Neuronal stem cell (in vitro differentiated cells): ENCODE data around the gene GSAP.
A peak's percentile ranks its signal among the peaks of the same experiment; 100 is the strongest.

Experiments
- DNase-seq: peaks from one replicate; pipeline ENCODE4 v3.0.0-alpha.2; 2013; ENCODE audit warnings: low spot score
- H2AFZ ChIP-seq: one replicate; pipeline ENCODE4 v1.6.1; 2013; ENCODE audit warnings: mild to moderate bottlenecking, low read length, inconsistent platforms
- H2AK5ac ChIP-seq: 2 replicates; pipeline ENCODE4 v1.6.1; 2013; ENCODE audit warnings: low read depth, mild to moderate bottlenecking, inconsistent platforms, low read length, moderate library complexity, mixed read lengths
- H2BK120ac ChIP-seq: 2 replicates; pipeline ENCODE4 v1.6.1; 2013; ENCODE audit warnings: low read depth, mild to moderate bottlenecking, inconsistent platforms, low read length, moderate library complexity, mixed read lengths
- H2BK12ac ChIP-seq: one replicate; pipeline ENCODE4 v1.6.1; 2013; ENCODE audit warnings: low read length, inconsistent platforms
- H2BK15ac ChIP-seq: 2 replicates; pipeline ENCODE4 v1.6.1; 2013; ENCODE audit warnings: mild to moderate bottlenecking, low read length, inconsistent platforms, mixed read lengths
- H2BK5ac ChIP-seq: one replicate; pipeline ENCODE4 v1.6.1; 2013; ENCODE audit warnings: inconsistent platforms, mild to moderate bottlenecking, low read length, moderate library complexity
- H3K14ac ChIP-seq: one replicate; pipeline ENCODE4 v1.6.1; 2013; ENCODE audit warnings: low read length, inconsistent platforms
- H3K18ac ChIP-seq: 2 replicates; pipeline ENCODE4 v1.6.1; 2013; ENCODE audit warnings: low read length, inconsistent platforms
- H3K23ac ChIP-seq: 2 replicates; pipeline ENCODE4 v1.6.1; 2013; ENCODE audit warnings: low read depth, mild to moderate bottlenecking, mixed read lengths, low read length, inconsistent platforms; ENCODE audit not compliant: poor library complexity
- H3K27ac ChIP-seq: replicated peaks from 3 replicates; pipeline ENCODE4 v1.5.1; 2013; ENCODE audit warnings: low read length, inconsistent platforms
- H3K27me3 ChIP-seq, 3 experiments: 2 replicates each; pipeline ENCODE4 v1.6.1; 2013; ENCODE audit warnings: low read length in 3 of 3, mild to moderate bottlenecking in 2 of 3, inconsistent platforms in 1 of 3, low read depth in 1 of 3, mixed read lengths in 1 of 3, moderate library complexity in 1 of 3; ENCODE audit not compliant: control insufficient read depth in 3 of 3, insufficient read depth in 3 of 3
- H3K36me3 ChIP-seq, 2 donors: replicated peaks in 1 of 2; 2 replicates each; pipeline ENCODE4 v1.6.1; 2013; ENCODE audit warnings: low read length in 2 of 2; ENCODE audit not compliant: control insufficient read depth in 2 of 2, insufficient read depth in 2 of 2
- H3K4ac ChIP-seq: 2 replicates; pipeline ENCODE4 v1.6.1; 2013; ENCODE audit warnings: inconsistent platforms, mild to moderate bottlenecking, low read length, moderate library complexity
- H3K4me1 ChIP-seq, 2 donors: 1 replicate in 1 of 2; 2 replicates in 1 of 2; pipeline ENCODE4 v1.6.1; 2013; ENCODE audit warnings: low read length in 2 of 2, low read depth in 1 of 2; ENCODE audit not compliant: control insufficient read depth in 2 of 2, insufficient read depth in 1 of 2
- H3K4me2 ChIP-seq: one replicate; pipeline ENCODE4 v1.6.1; 2013; ENCODE audit warnings: mild to moderate bottlenecking, low read length, inconsistent platforms; ENCODE audit not compliant: insufficient read depth, poor library complexity, severe bottlenecking
- H3K4me3 ChIP-seq, 2 donors: 2 replicates each; pipeline ENCODE4 v1.5.1; 2013; ENCODE audit warnings: low read length in 2 of 2, mild to moderate bottlenecking in 2 of 2, inconsistent platforms in 1 of 2, moderate library complexity in 1 of 2
- H3K79me1 ChIP-seq: one replicate; pipeline ENCODE4 v1.6.1; 2013; ENCODE audit warnings: low read depth, mild to moderate bottlenecking, inconsistent platforms, low read length, moderate library complexity
- H3K9ac ChIP-seq: one replicate; pipeline ENCODE4 v1.6.1; 2013; ENCODE audit warnings: mild to moderate bottlenecking, low read depth, low read length, inconsistent platforms; ENCODE audit not compliant: poor library complexity
- H3K9me3 ChIP-seq, 2 donors: replicated peaks in 1 of 2; 2 replicates each; pipeline versions ENCODE3 to v1.6.1; 2013; ENCODE audit warnings: low read length in 2 of 2, mild to moderate bottlenecking in 2 of 2, inconsistent platforms in 1 of 2, low read depth in 1 of 2, mixed read lengths in 1 of 2, moderate library complexity in 1 of 2; ENCODE audit not compliant: control insufficient read depth in 2 of 2, insufficient read depth in 1 of 2
- H4K8ac ChIP-seq: one replicate; pipeline ENCODE4 v1.6.1; 2013; ENCODE audit warnings: low read depth, mild to moderate bottlenecking, inconsistent platforms, low read length, moderate library complexity
- H4K91ac ChIP-seq: one replicate; pipeline ENCODE4 v1.6.1; 2013; ENCODE audit warnings: low read length, low read depth, mild to moderate bottlenecking, inconsistent platforms; ENCODE audit not compliant: poor library complexity
- WGBS, 2 donors: extraction: QIAGEN DNeasy Blood & Tissue Kit; methylation state at CpG; one replicate each; pipeline ENCODE4 v1.1.7; 2013; ENCODE audit warnings: missing lambda C conversion rate in 2 of 2, mixed read lengths in 1 of 2; ENCODE audit not compliant: insufficient read length in 2 of 2, insufficient replicate concordance in 1 of 2; ENCODE audit errors: extremely low coverage in 2 of 2; 5-methylcytosine and 5-hydroxymethylcytosine counted together

GSAP gene

GRCh38 chr7:77395626-77396025 lies 20.5 kb downstream of the GSAP start:
- no peak overlapping the region for H3K4me2 ChIP-seq
- no peak overlapping the region for H2BK120ac ChIP-seq
- no peak overlapping the region for H3K9ac ChIP-seq
- H2BK15ac ChIP-seq = no peak overlapping the region
- H4K91ac ChIP-seq = no peak overlapping the region
- no CpG with 5 or more reads among the region's 1 CpG for WGBS, 2 donors
- H4K8ac ChIP-seq = no peak overlapping the region
- H2BK5ac ChIP-seq = no peak overlapping the region
- H3K36me3 ChIP-seq = peaks cover 0 to 2% of the 10 kb centered on the region in 2 donors
- H3K18ac ChIP-seq = no peak overlapping the region
- H3K14ac ChIP-seq = no peak overlapping the region
- peaks cover 3 to 6% of the 10 kb centered on the region in 2 donors for H3K4me1 ChIP-seq
- H3K4me3 ChIP-seq = no peak overlapping the region
- H3K27ac ChIP-seq = no peak overlapping the region
- no peaks in the 10 kb centered on the region for H3K27me3 ChIP-seq
- no peak overlapping the region for H3K23ac ChIP-seq
- H2AFZ ChIP-seq = peak overlapping the region; percentile 31
- no peak overlapping the region for H3K4ac ChIP-seq
- H3K9me3 ChIP-seq = no peaks in the 10 kb centered on the region
- H3K79me1 ChIP-seq = no peaks in the 10 kb centered on the region
- H2BK12ac ChIP-seq = no peak overlapping the region
- no peak for DNase-seq
- no peak overlapping the region for H2AK5ac ChIP-seq

GRCh38 chr7:77393954-77394353 lies 22.2 kb downstream of the GSAP start:
- no peak overlapping the region for H3K4me3 ChIP-seq
- no peak overlapping the region for H3K4ac ChIP-seq
- H2BK5ac ChIP-seq = no peak overlapping the region
- no peaks in the 10 kb centered on the region for H3K79me1 ChIP-seq
- H3K4me2 ChIP-seq = no peak overlapping the region
- no peak overlapping the region for H2BK120ac ChIP-seq
- peaks cover 0 to 2% of the 10 kb centered on the region in 2 donors for H3K36me3 ChIP-seq
- no peak for DNase-seq
- H3K18ac ChIP-seq = no peak overlapping the region
- H2BK15ac ChIP-seq = no peak overlapping the region
- no peak overlapping the region for H3K27ac ChIP-seq
- H2AK5ac ChIP-seq = no peak overlapping the region
- no peaks in the 10 kb centered on the region for H3K9me3 ChIP-seq
- WGBS, 2 donors = no CpG with 5 or more reads among the region's 6 CpGs
- no peak overlapping the region for H4K8ac ChIP-seq
- no peak overlapping the region for H4K91ac ChIP-seq
- H3K14ac ChIP-seq = no peak overlapping the region
- no peak overlapping the region for H2BK12ac ChIP-seq
- H3K27me3 ChIP-seq = no peaks in the 10 kb centered on the region
- no peak overlapping the region for H3K9ac ChIP-seq
- H3K4me1 ChIP-seq = peaks cover 3 to 6% of the 10 kb centered on the region in 2 donors
- no peak overlapping the region for H3K23ac ChIP-seq
- no peak overlapping the region for H2AFZ ChIP-seq

GRCh38 chr7:77393261-77393660 lies 22.9 kb downstream of the GSAP start:
- no peak overlapping the region for H3K23ac ChIP-seq
- no peak overlapping the region for H2BK5ac ChIP-seq
- H2AK5ac ChIP-seq = no peak overlapping the region
- no peak overlapping the region for H3K9ac ChIP-seq
- H3K14ac ChIP-seq = no peak overlapping the region
- H3K4me1 ChIP-seq = peaks cover 3 to 6% of the 10 kb centered on the region in 2 donors
- no peak overlapping the region for H3K18ac ChIP-seq
- H2BK120ac ChIP-seq = no peak overlapping the region
- H2AFZ ChIP-seq = no peak overlapping the region
- no peaks in the 10 kb centered on the region for H3K79me1 ChIP-seq
- no peak for DNase-seq
- H4K8ac ChIP-seq = no peak overlapping the region
- H2BK12ac ChIP-seq = no peak overlapping the region
- H3K4me2 ChIP-seq = no peak overlapping the region
- WGBS, 2 donors = no CpG with 5 or more reads among the region's 5 CpGs
- H3K4ac ChIP-seq = no peak overlapping the region
- H3K36me3 ChIP-seq = peaks cover 0 to 2% of the 10 kb centered on the region in 2 donors
- H3K9me3 ChIP-seq = no peaks in the 10 kb centered on the region
- H3K27me3 ChIP-seq = no peaks in the 10 kb centered on the region
- H2BK15ac ChIP-seq = no peak overlapping the region
- no peak overlapping the region for H3K27ac ChIP-seq
- no peak overlapping the region for H4K91ac ChIP-seq
- H3K4me3 ChIP-seq = no peak overlapping the region

GRCh38 chr7:77391230-77391629 lies 24.9 kb downstream of the GSAP start:
- no CpG with 5 or more reads among the region's 2 CpGs for WGBS, 2 donors
- H2BK5ac ChIP-seq = no peak overlapping the region

More at GRCh38 chr7:77391230-77391629, 24.9 kb downstream of the GSAP start:
- Histone ChIP-seq H2AFZ (no peak overlapping the region), H4K8ac (no peak overlapping the region), H3K4me1 (peaks cover 3 to 6% of the 10 kb centered on the region in 2 donors), H4K91ac (no peak overlapping the region), H3K4me2 (no peak overlapping the region), H2BK12ac (no peak overlapping the region), H3K79me1 (no peaks in the 10 kb centered on the region), H3K18ac (no peak overlapping the region), H3K23ac (no peak overlapping the region), H3K4me3 (no peak overlapping the region), H3K36me3 (peaks cover 0 to 1% of the 10 kb centered on the region in 2 donors), H2BK15ac (no peak overlapping the region), H3K9ac (no peak overlapping the region), H3K27ac (no peak overlapping the region), H3K27me3 (no peaks in the 10 kb centered on the region), H3K14ac (no peak overlapping the region), H2BK120ac (no peak overlapping the region), H3K4ac (no peak overlapping the region), H3K9me3 (no peaks in the 10 kb centered on the region), H2AK5ac (no peak overlapping the region)
- DNase-seq = no peak
